SK-N-MC (cell line): ENCODE results near the gene FEM1B.

Source experiments
- EZH2 ChIP-seq: fragments of 200-600 bp; sonication (generic); IDR thresholded peaks from one replicate; pipeline ENCODE4 v1.6.1; 2017; ENCODE audit warnings: antibody characterized with exemption
- FOXP2 ChIP-seq: optimal IDR thresholded peaks from 2 replicates; pipeline ENCODE3; 2011; ENCODE audit warnings: mild to moderate bottlenecking, moderate library complexity; ENCODE audit not compliant: insufficient read depth; ENCODE audit errors: extremely low read length, control extremely low read depth
- POLR2AphosphoS5 ChIP-seq: IDR thresholded peaks from 2 replicates; pipeline ENCODE4 v1.6.1; 2012; ENCODE audit warnings: mild to moderate bottlenecking, low read depth, low read length, borderline replicate concordance

DNA sequence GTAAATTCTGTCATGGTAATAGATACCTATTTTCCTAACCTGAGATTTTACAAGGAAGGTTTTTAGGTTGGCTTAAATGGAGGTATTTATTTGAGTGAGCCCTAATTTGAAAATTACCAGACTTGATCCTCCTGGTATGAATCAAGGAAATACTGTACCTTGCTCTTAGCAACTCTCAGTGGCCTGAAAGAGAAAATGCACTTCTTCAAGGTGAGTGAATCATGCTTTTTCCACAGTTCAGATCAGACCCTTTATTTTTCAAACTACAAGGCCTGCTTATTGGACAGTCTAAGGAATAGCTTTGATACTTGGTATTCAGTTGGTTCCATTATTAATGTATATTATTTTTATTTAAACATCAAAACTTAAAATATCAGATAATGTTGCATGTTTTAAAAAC lies 15.4 kb downstream of the FEM1B start:
- TF ChIP-seq EZH2 (no peak), POLR2AphosphoS5 (no peak), FOXP2 (no peak)
